GM20000 (cell line): Measurements from ENCODE around the gene TULP1.

Source experiments
- DNase-seq: peaks from one replicate; pipeline ENCODE4 v3.0.0; 2012; ENCODE audit warnings: low spot score
- TF ChIP-seq, protein P1 (sequence below): IDR thresholded peaks from 2 replicates; pipeline ENCODE4 v1.5.1; 2012; ENCODE audit warnings: mild to moderate bottlenecking, control low read depth; ENCODE audit errors: extremely low read depth, missing control alignments

TULP1 gene

DNA sequence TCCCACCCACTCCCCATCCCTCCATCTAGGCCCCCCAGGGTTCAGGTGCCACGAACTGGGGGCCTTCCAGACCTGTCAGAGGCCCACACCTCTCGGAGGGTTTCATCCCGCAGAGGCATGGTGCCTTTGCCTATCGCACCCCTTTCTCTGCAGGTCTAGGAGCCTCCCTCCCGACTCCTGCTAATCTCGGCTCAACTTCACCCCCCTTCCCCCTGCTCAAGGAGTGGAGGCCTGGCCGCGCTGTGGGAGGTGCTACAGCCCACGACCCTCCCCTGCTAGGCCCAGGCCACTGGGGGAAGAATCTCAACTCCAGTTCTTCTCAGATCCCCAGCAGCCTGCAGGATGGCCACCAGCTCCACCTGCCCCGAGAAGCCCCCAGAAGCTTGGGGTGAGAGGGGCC is at the start of gene TULP1:
Gene TULP1, minus strand, starts transcription at position 157 of the 400 bp plus-strand sequence. Its CDS starts 38 bp downstream, at position 119.
- no peak for DNase-seq
- TF ChIP-seq, protein P1, sequence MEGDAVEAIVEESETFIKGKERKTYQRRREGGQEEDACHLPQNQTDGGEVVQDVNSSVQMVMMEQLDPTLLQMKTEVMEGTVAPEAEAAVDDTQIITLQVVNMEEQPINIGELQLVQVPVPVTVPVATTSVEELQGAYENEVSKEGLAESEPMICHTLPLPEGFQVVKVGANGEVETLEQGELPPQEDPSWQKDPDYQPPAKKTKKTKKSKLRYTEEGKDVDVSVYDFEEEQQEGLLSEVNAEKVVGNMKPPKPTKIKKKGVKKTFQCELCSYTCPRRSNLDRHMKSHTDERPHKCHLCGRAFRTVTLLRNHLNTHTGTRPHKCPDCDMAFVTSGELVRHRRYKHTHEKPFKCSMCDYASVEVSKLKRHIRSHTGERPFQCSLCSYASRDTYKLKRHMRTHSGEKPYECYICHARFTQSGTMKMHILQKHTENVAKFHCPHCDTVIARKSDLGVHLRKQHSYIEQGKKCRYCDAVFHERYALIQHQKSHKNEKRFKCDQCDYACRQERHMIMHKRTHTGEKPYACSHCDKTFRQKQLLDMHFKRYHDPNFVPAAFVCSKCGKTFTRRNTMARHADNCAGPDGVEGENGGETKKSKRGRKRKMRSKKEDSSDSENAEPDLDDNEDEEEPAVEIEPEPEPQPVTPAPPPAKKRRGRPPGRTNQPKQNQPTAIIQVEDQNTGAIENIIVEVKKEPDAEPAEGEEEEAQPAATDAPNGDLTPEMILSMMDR = no peak

DNA sequence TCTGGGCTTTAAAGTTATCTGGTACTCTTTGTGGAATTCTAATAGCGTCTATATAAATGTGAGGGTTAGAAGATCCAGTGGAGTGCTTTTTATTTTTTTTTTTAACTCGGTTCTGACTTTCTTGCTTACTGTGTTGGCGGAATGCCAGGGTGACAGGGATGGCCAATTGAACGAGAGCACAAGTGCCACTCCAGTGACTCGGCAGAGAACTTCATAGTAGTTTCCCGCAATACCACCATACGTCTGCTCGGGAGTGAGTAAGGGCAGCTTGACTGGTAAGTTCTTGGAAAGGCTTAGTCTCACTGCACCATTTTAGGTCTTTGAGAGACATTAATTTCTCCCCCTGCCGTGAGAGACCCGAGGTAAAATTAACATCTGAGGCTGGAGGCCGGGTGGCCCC is 49.4 kb upstream of the TULP1 start:
- TF ChIP-seq, protein P1 = no peak
- DNase-seq = no peak

DNA sequence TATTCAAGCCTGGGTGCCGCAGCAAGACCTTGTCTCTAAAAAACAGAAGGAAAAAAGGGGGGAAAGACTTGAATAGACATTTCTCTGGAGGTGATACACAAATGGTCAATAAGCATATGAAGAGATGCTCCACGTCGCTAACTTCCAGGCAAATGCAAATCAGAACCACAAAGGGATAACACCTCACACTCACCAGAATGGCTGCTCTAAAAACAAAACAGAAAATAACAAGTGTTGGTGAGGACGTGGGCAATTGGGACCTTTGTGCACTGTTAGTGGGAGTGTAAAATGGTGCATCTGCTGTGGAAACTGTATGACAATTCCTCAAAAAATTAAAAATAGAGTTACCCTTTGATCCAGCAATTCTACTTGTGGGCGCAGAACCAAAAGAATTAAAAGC is 48.4 kb upstream of the TULP1 start:
- no peak for DNase-seq
- TF ChIP-seq, protein P1 = no peak

DNA sequence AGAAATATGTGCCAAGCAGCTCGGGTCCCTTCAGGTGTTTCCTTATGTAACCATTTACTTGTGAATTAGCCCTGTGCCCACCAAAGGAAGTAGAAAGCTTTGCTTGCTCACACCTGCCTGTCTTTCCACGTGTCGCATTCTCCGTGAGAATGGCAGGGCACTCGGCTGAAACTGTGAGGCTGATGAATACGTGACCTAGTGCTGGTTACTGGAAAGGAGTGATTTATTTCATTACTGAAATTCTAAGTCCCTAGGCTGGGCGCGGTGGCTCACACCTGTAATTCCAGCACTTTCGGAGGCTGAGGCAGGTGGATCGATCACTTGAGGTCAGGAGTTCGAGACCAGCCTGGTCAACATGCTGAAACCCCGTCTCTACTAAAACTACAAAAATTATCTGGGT is 45.9 kb upstream of the TULP1 start:
- TF ChIP-seq, protein P1 = no peak

DNA sequence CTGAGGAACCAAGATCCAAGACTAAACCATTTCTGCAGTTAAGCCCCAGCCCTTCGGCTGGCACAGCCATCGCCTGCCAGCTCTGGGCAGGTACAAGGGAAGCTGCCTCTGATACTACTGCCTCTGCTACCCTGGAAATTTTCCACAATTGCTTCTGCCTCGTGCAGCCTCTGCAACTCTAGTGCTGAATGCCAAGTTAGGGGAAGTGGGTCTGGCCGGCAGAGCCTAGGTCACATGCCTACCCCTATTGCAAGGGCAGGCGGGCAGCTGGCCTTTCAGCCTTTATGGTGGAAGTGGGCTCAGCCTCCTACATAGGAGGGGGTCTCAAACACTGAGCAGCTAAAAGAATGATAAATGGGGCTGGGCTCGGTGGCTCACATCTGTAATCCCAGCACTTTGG is 44.5 kb upstream of the TULP1 start:
- TF ChIP-seq, protein P1 = no peak
- no peak for DNase-seq

More for the DNA sequence above, 45.9 kb upstream of the TULP1 start:
- no peak for DNase-seq

DNA sequence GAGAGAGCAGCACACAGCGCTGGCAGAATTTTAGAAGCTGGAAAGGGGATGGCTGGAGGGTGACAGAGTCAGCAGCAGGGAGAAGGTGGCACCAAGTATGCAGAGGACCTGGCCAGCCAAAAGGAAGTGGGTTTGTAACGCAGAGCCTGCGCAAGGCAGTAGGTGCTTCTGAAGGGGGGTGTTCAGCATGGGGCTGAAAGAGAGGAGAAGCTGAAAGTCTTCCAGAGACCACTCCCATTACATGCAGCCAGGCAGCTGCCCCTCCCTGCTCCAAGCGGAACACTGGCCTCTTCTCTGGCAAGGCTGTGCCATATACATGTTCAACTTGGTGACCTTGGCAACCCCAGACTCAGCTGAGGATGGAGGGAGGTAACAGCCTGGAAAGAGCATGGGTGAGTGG is 42.1 kb upstream of the TULP1 start:
- DNase-seq = no peak
- TF ChIP-seq, protein P1 = no peak

DNA sequence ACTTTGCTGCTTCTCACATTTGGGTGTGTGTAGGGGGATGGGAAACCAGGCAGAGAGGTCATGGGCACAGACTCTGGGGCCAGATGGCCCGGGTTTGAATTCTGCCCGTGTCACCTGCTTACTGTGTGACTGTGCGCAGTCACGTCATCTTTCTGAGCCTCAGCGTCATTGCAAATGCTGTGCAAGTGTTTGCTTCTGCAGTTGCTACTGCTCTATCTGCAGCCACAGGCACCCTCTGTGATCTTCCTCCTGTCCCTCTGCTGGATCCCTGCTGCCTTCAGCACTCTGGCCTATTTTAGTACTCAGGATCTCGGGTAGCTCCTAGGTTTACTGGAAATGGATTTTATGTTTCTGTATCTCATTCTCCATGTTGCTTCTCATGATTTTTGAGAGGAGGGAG is 40.6 kb upstream of the TULP1 start:
- DNase-seq = no peak
- TF ChIP-seq, protein P1 = no peak
